ACC112 (cell line): Measurements from ENCODE around the gene RNPEPL1.
"Not testable (repeated sequence)": the region's sequence is repeated elsewhere in the genome, so short reads cannot be mapped to it uniquely, and the experiment has no call there.

ENCODE experiments used
- H2AFZ ChIP-seq: fragments of 200-600 bp; sonication (generic); one replicate; pipeline ENCODE4 v1.6.0; 2017; ENCODE audit warnings: antibody characterized with exemption, low read length; ENCODE audit not compliant: unreplicated experiment
- H3K27ac ChIP-seq: fragments of 200-600 bp; sonication (generic); 2 replicates; pipeline ENCODE4 v1.5.1; 2014; ENCODE audit warnings: low read depth, mild to moderate bottlenecking, antibody characterized with exemption, low read length, moderate library complexity
- H3K27me3 ChIP-seq: fragments of 200-600 bp; sonication (generic); 2 replicates; pipeline ENCODE4 v1.6.1; 2014; ENCODE audit warnings: mild to moderate bottlenecking, antibody characterized with exemption, low read length, moderate library complexity, mixed read lengths; ENCODE audit not compliant: insufficient read depth
- H3K36me3 ChIP-seq: fragments of 200-600 bp; sonication (generic); 2 replicates; pipeline ENCODE4 v1.6.1; 2016; ENCODE audit warnings: mild to moderate bottlenecking, antibody characterized with exemption, low read length, moderate library complexity, mixed read lengths; ENCODE audit not compliant: insufficient read depth
- H3K4me1 ChIP-seq: fragments of 200-600 bp; sonication (generic); one replicate; pipeline ENCODE4 v1.6.1; 2016; ENCODE audit warnings: low read length, mixed read lengths; ENCODE audit not compliant: insufficient read depth, unreplicated experiment, control insufficient read depth
- H3K4me3 ChIP-seq: fragments of 200-600 bp; sonication (generic); 2 replicates; pipeline ENCODE4 v1.5.1; 2014; ENCODE audit warnings: mild to moderate bottlenecking, low read depth, low read length
- H3K79me2 ChIP-seq: fragments of 200-600 bp; sonication (generic); one replicate; pipeline ENCODE4 v1.6.0; 2016; ENCODE audit warnings: low read length; ENCODE audit not compliant: control insufficient read depth, unreplicated experiment, insufficient read depth

Gene RNPEPL1

DNA sequence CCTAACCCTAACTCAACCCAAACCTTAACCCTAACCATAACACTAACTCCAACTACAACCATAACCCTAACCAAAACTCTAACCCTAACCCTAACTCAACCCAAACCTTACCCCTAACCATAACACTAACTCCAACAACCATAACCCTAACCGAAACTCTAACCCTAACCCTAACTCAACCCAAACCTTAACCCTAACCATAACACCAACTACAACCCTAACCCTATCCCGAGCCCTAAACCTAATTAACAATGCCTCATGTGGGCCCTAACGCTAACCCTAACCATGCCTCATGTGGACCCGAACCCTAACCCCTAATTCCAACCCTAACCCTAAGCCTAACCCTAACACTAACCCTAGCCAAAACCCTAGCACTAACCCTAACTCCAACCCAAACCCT, 45.5 kb downstream of the RNPEPL1 start:
- Histone ChIP-seq H3K27me3 (no peaks in the 10 kb centered on the region), H3K4me3 (no peak overlapping the region), H3K79me2 (no peaks in the 10 kb centered on the region), H3K27ac (no peak overlapping the region), H3K36me3 (no peaks in the 10 kb centered on the region), H2AFZ (no peak overlapping the region), H3K4me1 (no peaks in the 10 kb centered on the region)

DNA sequence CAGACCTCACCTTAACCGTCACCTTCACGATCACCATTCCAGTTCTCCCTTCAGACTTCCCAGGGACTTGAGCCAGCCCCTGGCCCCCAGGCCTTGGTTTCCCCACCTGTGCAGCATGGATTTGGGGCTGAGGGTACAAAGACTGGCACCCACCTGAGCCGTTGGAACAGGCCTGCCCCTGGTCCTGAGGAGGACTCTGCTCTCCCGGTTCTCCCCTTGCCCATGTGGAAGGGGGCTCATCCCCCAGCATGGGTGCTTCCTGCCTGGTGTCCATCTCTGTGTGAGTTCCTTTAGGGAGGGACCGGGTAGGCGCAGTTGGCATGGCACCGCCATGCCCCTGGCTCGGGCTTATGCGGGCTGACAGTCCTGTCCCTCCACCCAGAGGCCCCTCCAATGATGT, 46.1 kb downstream of the RNPEPL1 start:
- H3K4me3 ChIP-seq = no peak overlapping the region
- H3K36me3 ChIP-seq = no peaks in the 10 kb centered on the region
- no peak overlapping the region for H2AFZ ChIP-seq
- no peaks in the 10 kb centered on the region for H3K27me3 ChIP-seq
- no peaks in the 10 kb centered on the region for H3K4me1 ChIP-seq
- no peak overlapping the region for H3K27ac ChIP-seq
- H3K79me2 ChIP-seq = no peaks in the 10 kb centered on the region

- Histone ChIP-seq H3K4me3 (no peak overlapping the region), H3K4me1 (no peaks in the 10 kb centered on the region), H3K27me3 (no peaks in the 10 kb centered on the region), H3K36me3 (no peaks in the 10 kb centered on the region), H3K79me2 (no peaks in the 10 kb centered on the region), H2AFZ (no peak overlapping the region), H3K27ac (no peak overlapping the region)
Measured at GRCh38 chr2:240615396-240615795, 47.1 kb downstream of the RNPEPL1 start.

- Histone ChIP-seq H2AFZ (no peak overlapping the region), H3K36me3 (no peaks in the 10 kb centered on the region), H3K4me1 (no peaks in the 10 kb centered on the region), H3K27ac (no peak overlapping the region), H3K4me3 (no peak overlapping the region), H3K27me3 (no peaks in the 10 kb centered on the region), H3K79me2 (no peaks in the 10 kb centered on the region)
Measured at GRCh38 chr2:240615820-240616547, 47.7 kb downstream of the RNPEPL1 start.

DNA sequence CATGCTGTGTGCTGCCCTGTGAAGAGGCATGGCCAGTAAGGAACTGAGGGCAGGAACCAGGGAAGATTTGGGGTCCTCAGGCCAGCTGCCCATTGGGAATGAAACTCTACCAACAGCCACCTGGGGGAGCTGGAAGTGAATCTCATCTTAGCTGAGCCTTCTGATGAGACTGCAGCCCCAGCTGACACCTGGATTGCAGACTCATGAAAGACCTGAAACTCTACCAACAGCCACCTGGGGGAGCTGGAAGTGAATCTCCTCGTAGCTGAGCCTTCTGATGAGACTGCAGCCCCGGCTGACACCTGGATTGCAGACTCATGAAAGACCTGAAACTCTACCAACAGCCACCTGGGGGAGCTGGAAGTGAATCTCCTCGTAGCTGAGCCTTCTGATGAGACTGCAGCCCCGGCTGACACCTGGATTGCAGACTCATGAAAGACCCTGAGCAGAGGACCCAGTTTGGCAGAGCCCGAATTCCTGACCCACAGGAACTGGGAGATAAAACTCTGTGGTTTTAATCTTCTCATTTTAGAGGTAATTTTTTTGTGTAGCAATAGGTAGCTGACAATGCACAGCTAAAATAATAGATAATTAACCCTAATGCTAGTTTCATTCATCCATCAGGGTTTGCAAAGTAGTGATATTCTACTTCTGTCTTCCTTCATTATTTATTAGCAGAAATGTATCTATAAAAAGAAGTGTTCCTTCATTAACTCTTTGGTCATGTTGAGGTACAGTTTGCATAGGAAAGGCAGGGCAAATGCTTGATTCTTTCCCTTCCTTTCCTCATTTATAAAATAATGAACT, 48.8 kb downstream of the RNPEPL1 start:
- not testable (repeated sequence) for H3K4me1 ChIP-seq, H2AFZ ChIP-seq, H3K27me3 ChIP-seq, H3K27ac ChIP-seq, H3K36me3 ChIP-seq, H3K79me2 ChIP-seq, H3K4me3 ChIP-seq

GRCh38 chr2:240618776-240619175, 50.5 kb downstream of the RNPEPL1 start:
- Histone ChIP-seq H3K79me2 (no peaks in the 10 kb centered on the region), H3K36me3 (no peaks in the 10 kb centered on the region), H3K27me3 (no peaks in the 10 kb centered on the region), H3K27ac (no peak overlapping the region), H3K4me1 (no peaks in the 10 kb centered on the region), H3K4me3 (no peak overlapping the region), H2AFZ (no peak overlapping the region)

GRCh38 chr2:240619506-240620148, 51.3 kb downstream of the RNPEPL1 start:
- H3K36me3 ChIP-seq = no peaks in the 10 kb centered on the region
- no peak overlapping the region for H2AFZ ChIP-seq
- no peak overlapping the region for H3K4me3 ChIP-seq
- no peaks in the 10 kb centered on the region for H3K79me2 ChIP-seq
- no peak overlapping the region for H3K27ac ChIP-seq
- no peaks in the 10 kb centered on the region for H3K4me1 ChIP-seq
- no peaks in the 10 kb centered on the region for H3K27me3 ChIP-seq

- no peak overlapping the region for H3K27ac ChIP-seq
- H3K4me3 ChIP-seq = no peak overlapping the region
- no peaks in the 10 kb centered on the region for H3K27me3 ChIP-seq
- no peaks in the 10 kb centered on the region for H3K4me1 ChIP-seq
- no peaks in the 10 kb centered on the region for H3K36me3 ChIP-seq
- no peaks in the 10 kb centered on the region for H3K79me2 ChIP-seq
- no peak overlapping the region for H2AFZ ChIP-seq
Measured at GRCh38 chr2:240620149-240620731, 52.0 kb downstream of the RNPEPL1 start.

DNA sequence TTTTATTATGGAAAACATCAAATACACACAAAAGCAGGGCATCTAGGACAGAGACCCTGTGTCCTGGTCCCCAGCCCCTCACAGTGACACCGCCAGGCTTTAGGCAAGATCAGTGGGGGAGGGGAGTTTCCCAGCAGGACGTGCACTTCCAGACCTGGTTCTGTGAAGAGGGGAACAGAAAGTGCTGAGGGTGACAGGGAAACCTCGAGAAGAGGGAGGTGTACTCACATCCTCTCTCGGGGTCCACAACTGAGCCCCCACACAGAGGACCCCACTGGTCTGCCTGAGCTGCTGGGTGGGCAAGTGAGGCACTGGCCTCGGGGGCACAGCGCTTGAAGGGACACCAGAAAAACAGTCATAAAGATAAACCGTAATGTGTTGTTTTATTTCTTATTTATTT, 52.6 kb downstream of the RNPEPL1 start:
- Histone ChIP-seq H3K27ac (no peak overlapping the region), H2AFZ (no peak overlapping the region), H3K27me3 (no peaks in the 10 kb centered on the region), H3K4me3 (no peak overlapping the region), H3K4me1 (no peaks in the 10 kb centered on the region), H3K36me3 (no peaks in the 10 kb centered on the region), H3K79me2 (no peaks in the 10 kb centered on the region)

- Histone ChIP-seq H3K27me3 (no peaks in the 10 kb centered on the region), H3K4me3 (no peak overlapping the region), H3K36me3 (no peaks in the 10 kb centered on the region), H3K27ac (no peak overlapping the region), H2AFZ (no peak overlapping the region), H3K4me1 (no peaks in the 10 kb centered on the region), H3K79me2 (no peaks in the 10 kb centered on the region)
Measured at GRCh38 chr2:240622060-240622411, 53.8 kb downstream of the RNPEPL1 start.
